Natural killer cell (primary cell): Measurements from ENCODE around the gene IL1B. TPM values are rescaled to one million over a fixed set of nuclear protein-coding genes. Genes with fewer than 3 reads are reported as not detected.
A peak's percentile ranks its signal among the peaks of the same experiment; 100 is the strongest.

Source experiments
- ATAC-seq, 3 donors: fragments of 150-1000 bp in 2 of 3; fragments of 200-7000 bp in 1 of 3; cut with Tn5 transposase; 1 replicate in 1 of 3; 2 replicates in 2 of 3; pipeline ENCODE4 v1.10.0; 2021; ENCODE audit warnings: mild to moderate bottlenecking in 2 of 3, moderate library complexity in 2 of 3
- DNase-seq, 2 donors: peaks; one replicate each; pipeline versions ENCODE4 v3.0.0 to v3.0.0-alpha.2; 2013 to 2021; ENCODE audit warnings: mixed read lengths in 1 of 2
- H3K27ac ChIP-seq: one replicate; pipeline ENCODE4 v1.5.1; 2013; ENCODE audit warnings: mild to moderate bottlenecking, low read length
- H3K27me3 ChIP-seq: one replicate; pipeline ENCODE4 v1.6.1; 2013; ENCODE audit warnings: low read length; ENCODE audit not compliant: control insufficient read depth, insufficient read depth
- H3K36me3 ChIP-seq: one replicate; pipeline ENCODE4 v1.6.1; 2013; ENCODE audit warnings: low read length; ENCODE audit not compliant: control insufficient read depth, insufficient read depth
- H3K4me1 ChIP-seq: one replicate; pipeline ENCODE4 v1.6.1; 2013; ENCODE audit warnings: low read length; ENCODE audit not compliant: control insufficient read depth, insufficient read depth
- H3K4me3 ChIP-seq: one replicate; pipeline ENCODE4 v1.5.1; 2013; ENCODE audit warnings: low read length
- H3K9me3 ChIP-seq: one replicate; pipeline ENCODE4 v1.6.1; 2013; ENCODE audit warnings: low read length; ENCODE audit not compliant: control insufficient read depth, insufficient read depth
- H3K27ac Mint-ChIP-seq, 2 donors: one replicate each; pipeline ENCODE4 v1.8.0; 2022; ENCODE audit warnings: mild to moderate bottlenecking in 2 of 2, mixed read lengths in 2 of 2, moderate library complexity in 1 of 2
- H3K27me3 Mint-ChIP-seq, 2 donors: one replicate each; pipeline ENCODE4 v1.8.0; 2022; ENCODE audit warnings: low read depth in 2 of 2, mixed read lengths in 2 of 2
- H3K36me3 Mint-ChIP-seq: one replicate; pipeline ENCODE4 v1.8.0; 2022; ENCODE audit warnings: mixed read lengths
- H3K4me1 Mint-ChIP-seq, 2 donors: one replicate each; pipeline ENCODE4 v1.8.0; 2022; ENCODE audit warnings: mixed read lengths in 2 of 2
- H3K4me3 Mint-ChIP-seq: one replicate; pipeline ENCODE4 v1.8.0; 2022; ENCODE audit warnings: mild to moderate bottlenecking, moderate library complexity, mixed read lengths
- H3K9me3 Mint-ChIP-seq, 2 donors: one replicate each; pipeline ENCODE4 v1.8.0; 2022; ENCODE audit warnings: mixed read lengths in 2 of 2
- WGBS: methylation state at CpG from one replicate; pipeline ENCODE4 v1.1.7; 2013; ENCODE audit warnings: missing lambda C conversion rate; ENCODE audit not compliant: insufficient coverage; 5-methylcytosine and 5-hydroxymethylcytosine counted together
- intact Hi-C: fragments of 100-400 bp; cut with micrococcal nuclease; formaldehyde crosslinking; loops from one replicate; pipeline ENCODE4 v1.14.2; 2022
- total RNA-seq, 4 donors: library from RNA; stranded (reverse); fragments of 120-200 nt in 1 of 4; gene quantifications; one replicate each; pipeline versions ENCODE4 v1.2.3 to v1.2.4, GENCODE V29; 2013 to 2022
- TF ChIP-seq, protein P1 (sequence below): fragments of 200-600 bp; IDR thresholded peaks from one replicate; pipeline ENCODE4 v1.8.0; 2022; ENCODE audit warnings: antibody characterized with exemption

IL1B gene
- total RNA-seq, 3 donors from 2014 or later (not counting 1 experiment from before 2014, with no cell fraction given), result 92.6 to 250 (median 110) TPM

DNA sequence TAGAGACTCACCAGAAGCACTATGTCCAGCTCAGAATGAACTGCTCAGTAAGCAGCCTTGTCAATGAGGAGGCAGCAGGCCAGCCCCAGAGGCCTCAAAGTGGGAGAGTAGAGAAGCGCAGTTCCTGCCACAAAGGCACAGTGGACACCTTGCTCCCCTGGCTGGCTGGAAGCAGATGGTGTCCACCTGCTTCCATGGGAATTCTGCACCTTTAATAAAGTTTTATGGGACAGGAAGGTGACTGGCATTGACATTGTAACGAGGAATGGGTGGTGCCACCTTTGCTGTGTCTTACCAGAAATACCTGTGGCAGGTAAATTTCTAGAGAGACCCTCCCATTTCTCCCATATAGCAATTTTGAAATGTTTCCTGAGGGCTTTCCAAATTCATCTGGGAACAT is 6.7 kb upstream of the IL1B start:
- Histone ChIP-seq H3K36me3 (no peaks in the 10 kb centered on the region), H3K27ac (no peak overlapping the region), H3K4me3 (no peak overlapping the region), H3K9me3 (no peaks in the 10 kb centered on the region), H3K27me3 (peaks cover 2% of the 10 kb centered on the region), H3K4me1 (peaks cover 10% of the 10 kb centered on the region)
- intact Hi-C loops, result no loop called here
- Mint-ChIP-seq H3K4me3 (no peak overlapping the region), H3K4me1 (peaks cover 0 to 11% of the 10 kb centered on the region in 2 donors), H3K36me3 (no peaks in the 10 kb centered on the region), H3K27me3 (peaks cover 14 to 26% of the 10 kb centered on the region in 2 donors), H3K27ac (no peak overlapping the region), H3K9me3 (no peaks in the 10 kb centered on the region)
- TF ChIP-seq, protein P1, sequence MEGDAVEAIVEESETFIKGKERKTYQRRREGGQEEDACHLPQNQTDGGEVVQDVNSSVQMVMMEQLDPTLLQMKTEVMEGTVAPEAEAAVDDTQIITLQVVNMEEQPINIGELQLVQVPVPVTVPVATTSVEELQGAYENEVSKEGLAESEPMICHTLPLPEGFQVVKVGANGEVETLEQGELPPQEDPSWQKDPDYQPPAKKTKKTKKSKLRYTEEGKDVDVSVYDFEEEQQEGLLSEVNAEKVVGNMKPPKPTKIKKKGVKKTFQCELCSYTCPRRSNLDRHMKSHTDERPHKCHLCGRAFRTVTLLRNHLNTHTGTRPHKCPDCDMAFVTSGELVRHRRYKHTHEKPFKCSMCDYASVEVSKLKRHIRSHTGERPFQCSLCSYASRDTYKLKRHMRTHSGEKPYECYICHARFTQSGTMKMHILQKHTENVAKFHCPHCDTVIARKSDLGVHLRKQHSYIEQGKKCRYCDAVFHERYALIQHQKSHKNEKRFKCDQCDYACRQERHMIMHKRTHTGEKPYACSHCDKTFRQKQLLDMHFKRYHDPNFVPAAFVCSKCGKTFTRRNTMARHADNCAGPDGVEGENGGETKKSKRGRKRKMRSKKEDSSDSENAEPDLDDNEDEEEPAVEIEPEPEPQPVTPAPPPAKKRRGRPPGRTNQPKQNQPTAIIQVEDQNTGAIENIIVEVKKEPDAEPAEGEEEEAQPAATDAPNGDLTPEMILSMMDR, result no peak
- ATAC-seq (no peak), DNase-seq (no peak)
- whole genome bisulfite sequencing, result 89% methylated on average over 2 of the region's 2 CpGs

DNA sequence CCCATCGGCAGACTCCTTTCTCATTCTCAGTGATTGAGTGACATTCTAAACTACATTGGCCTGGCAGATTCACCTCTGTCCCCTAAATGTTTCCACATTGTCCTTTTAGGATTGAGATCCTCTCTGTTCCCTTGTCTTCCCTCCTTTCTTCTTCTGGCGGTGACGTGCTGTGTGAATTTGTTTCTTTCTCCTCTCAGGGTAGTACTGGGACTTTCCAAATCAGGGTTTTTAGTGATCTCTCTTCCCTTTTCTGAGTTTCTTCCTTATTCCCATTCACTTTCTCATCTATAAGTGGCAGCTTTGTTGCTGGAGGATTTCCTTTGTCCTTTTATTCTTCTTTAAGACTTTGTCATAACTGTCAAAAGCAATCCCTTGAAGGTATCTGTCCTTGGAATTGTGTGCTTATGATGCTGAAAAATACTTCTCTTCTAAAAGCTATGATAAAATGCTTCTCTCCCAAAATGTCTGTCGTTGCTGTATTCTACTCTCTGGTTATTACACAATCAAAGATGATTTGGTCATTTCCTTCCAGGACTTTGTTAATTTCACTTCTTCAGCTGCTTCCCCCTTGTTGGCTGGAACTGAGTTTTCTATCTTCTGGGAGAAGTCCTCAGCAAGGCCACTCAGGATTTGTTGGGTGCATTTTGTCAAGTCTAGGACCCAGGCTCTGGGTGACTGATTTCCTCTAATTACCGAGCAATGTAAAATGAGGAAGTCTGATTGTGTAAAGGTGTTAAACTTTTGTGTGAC is 4.9 kb upstream of the IL1B start:
- H3K36me3 Mint-ChIP-seq, result no peaks in the 10 kb centered on the region
- Histone ChIP-seq H3K27me3 (peaks cover 2% of the 10 kb centered on the region), H3K4me3 (no peak overlapping the region), H3K27ac (peak overlapping the region; percentile 30), H3K9me3 (no peaks in the 10 kb centered on the region), H3K4me1 (peaks cover 12% of the 10 kb centered on the region), H3K36me3 (no peaks in the 10 kb centered on the region)
- WGBS, result 49% methylated on average over 5 of the region's 5 CpGs
- TF ChIP-seq, protein P1, result no peak
- intact Hi-C loops, result no loop called here
- H3K27me3 Mint-ChIP-seq, result peaks cover 14 to 30% of the 10 kb centered on the region in 2 donors
- DNase-seq (no peak), ATAC-seq (peak in 1 of 3 donors; percentile 36)
- H3K9me3 Mint-ChIP-seq, result no peaks in the 10 kb centered on the region
- no peak overlapping the region for H3K27ac Mint-ChIP-seq
- peaks cover 2 to 11% of the 10 kb centered on the region in 2 donors for H3K4me1 Mint-ChIP-seq
- H3K4me3 Mint-ChIP-seq, result no peak overlapping the region

DNA sequence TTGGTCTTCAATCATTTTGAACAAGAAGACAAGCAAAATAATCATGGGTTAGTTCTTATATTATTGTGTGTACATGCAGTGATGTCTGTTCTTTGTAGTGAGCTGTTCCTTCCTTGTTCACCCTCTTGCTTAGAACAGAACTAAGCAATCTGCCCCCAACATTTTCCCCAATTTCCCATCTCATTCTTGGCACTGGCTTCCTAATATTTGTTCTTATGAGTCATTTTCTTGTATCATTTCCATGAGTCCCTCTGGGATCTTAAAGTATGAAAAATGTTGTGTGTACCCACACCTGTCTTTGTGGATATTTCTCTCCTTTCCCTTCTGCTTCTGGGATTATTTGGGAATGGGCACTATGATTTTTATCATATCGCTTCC is 3.5 kb upstream of the IL1B start:
- Histone ChIP-seq H3K9me3 (no peaks in the 10 kb centered on the region), H3K4me3 (no peak overlapping the region), H3K4me1 (peaks cover 12% of the 10 kb centered on the region), H3K36me3 (no peaks in the 10 kb centered on the region), H3K27me3 (peaks cover 2% of the 10 kb centered on the region), H3K27ac (peak overlapping the region; percentile 1)
- TF ChIP-seq, protein P1, result no peak
- Mint-ChIP-seq H3K27me3 (peaks cover 14 to 34% of the 10 kb centered on the region in 2 donors), H3K4me1 (peaks cover 5 to 11% of the 10 kb centered on the region in 2 donors), H3K27ac (no peak overlapping the region), H3K36me3 (no peaks in the 10 kb centered on the region), H3K4me3 (no peak overlapping the region), H3K9me3 (no peaks in the 10 kb centered on the region)
- no peak for DNase-seq
- no CpG with 5 or more reads among the region's 1 CpG for WGBS
- intact Hi-C loops, result no loop called here
- ATAC-seq, result no peak
